OCI-M1 (cell line): ENCODE results near the gene ALDH1A3.

Experiments
- DNase-seq: peaks from one replicate; lab custom pipeline; 2025; lab: John Stamatoyannopoulos, UW

The ALDH1A3 gene

DNA sequence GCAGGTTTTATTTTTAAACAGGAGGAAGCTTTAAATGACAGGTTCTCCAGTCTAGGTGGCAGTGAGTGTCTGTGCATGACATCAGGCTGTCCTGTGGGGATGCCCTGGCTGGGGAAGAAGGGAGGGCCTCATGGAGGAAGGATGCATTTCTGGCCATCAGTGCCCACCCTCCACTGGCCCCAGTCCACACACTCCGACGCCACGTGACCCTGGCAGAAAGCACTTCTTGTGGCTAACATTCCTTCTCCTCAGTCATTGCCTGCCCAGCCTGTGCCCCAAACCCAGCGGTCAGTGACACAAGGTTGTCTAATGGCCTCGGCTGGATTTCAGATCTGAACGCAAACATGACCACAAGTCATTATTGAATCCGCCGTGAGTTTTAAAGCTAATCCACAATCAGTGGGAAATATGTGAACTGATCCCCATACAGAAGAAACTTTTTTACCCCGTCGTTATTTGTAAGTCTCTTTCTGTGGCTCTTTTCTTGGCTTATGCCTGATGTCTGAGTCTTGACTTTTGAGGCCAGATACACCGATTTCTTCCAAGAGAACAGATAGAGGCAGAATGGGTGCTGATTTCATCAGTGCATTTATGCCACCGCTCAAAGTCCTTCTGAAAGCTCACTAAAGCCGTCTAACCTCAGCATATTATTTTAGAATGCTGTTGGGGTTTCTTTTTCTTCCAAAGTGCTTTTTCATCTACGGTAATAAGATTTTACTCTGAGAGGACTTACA lies 22.2 kb downstream of the ALDH1A3 start:
- DNase-seq = no peak

DNA sequence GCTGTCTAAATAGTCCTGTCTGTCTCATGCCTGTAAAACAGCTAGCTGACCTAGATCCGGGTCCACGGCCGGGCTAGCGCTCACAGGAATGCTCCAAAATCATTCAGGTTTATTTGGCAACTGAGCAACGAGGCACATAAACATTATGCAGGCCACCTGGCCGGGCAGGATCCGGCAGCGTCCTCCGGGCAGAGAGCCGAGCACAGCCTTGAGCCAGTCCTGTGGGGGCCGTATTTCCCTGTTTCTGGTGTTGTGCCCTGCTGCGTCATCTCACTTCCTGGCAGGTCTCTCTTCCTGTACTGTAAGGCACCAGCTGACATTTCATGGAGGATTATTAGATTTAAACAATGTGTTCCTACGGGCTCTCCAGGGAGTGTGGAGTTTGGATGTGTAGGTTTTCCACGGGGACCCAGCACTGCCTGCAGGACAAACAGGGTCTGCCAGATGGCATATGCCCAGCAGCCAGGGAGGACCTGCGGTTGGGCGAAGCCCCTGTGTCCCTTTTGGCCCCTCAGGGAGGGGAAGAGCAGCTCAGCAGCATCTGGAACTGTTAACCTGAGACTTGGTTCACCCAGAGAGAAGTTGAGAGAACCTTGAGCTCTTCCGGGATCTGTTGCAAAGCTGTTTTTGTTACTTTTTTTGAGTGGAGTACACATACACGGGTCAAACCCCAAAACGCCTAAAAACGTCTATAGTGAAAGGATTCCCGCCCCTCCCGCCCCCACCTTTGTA lies 23.0 kb downstream of the ALDH1A3 start:
- DNase-seq = no peak

DNA sequence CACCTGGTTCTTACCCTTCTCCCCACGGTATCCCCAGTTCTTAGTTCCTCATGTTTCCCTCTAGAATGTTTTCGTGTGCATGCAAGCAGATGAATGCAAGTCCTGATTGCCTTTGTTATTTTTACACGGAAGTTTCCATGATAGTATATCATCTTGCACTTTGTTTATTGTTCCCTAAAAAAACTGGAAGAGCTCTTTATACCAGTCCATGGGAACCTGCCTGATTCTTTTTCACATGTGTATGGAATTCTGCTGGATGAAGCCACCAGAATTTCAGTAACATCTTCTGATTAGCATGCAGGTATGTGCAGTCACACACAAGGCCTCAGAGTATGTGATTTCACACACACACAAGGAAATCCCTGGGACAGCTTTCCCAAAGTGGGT lies 23.5 kb downstream of the ALDH1A3 start:
- no peak for DNase-seq

DNA sequence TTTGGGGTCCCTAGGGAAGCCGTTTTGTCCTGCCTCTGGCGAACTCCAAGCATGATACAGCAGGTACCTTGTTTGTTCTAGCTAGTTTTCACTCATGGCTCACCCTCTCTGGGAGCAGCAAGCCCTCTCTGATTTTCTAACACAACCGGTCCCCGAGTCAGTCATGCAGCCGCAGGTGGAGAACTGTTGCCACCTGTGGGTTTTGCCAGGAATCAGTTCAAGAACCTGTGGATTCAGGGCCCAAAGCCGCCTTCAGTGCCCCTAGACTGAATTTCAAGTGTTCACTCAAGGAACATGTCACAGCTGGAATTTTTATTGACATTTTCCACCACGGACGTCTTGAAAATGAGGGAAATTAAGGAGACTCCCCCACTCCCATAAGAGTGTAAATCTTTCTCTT lies 26.2 kb downstream of the ALDH1A3 start:
- DNase-seq = no peak

DNA sequence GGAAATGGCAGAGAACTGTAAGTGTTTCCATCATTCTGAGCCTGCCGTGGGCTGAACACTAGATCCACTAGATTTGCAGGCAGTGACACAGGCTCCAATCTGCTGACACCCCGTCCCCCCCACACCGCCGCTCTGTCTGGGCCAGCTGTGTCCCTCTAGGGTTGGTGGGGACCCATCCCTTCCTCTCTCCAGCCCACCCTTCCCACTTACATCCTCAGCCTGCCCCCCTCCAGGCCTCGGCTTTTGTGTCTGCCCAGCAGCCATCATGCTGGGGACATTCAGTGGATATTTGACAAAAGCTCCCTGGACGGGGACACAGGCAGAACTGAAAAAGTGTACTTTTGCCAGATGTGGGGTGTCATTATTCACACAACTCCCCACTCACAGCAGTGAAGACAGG lies 28.8 kb downstream of the ALDH1A3 start:
- no peak for DNase-seq

DNA sequence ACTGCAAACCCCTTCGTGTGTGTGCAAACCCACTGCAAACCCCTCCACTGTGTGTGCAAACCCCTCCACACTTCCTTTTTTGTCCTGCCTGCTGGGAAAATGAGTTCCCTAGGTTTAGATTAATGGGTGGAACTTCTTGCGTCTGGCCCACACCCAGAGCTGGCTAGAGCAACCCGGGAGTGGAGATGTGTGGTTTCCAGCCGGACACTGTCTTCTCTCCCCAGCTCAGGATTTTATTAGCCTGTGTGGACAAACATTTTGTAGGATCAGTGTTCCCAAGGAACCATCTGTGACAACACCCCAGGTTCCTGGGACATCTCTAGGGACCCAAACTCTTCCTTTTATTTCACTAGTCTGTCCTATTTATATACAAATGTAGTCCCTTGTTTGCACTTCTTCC lies 29.9 kb downstream of the ALDH1A3 start:
- no peak for DNase-seq

DNA sequence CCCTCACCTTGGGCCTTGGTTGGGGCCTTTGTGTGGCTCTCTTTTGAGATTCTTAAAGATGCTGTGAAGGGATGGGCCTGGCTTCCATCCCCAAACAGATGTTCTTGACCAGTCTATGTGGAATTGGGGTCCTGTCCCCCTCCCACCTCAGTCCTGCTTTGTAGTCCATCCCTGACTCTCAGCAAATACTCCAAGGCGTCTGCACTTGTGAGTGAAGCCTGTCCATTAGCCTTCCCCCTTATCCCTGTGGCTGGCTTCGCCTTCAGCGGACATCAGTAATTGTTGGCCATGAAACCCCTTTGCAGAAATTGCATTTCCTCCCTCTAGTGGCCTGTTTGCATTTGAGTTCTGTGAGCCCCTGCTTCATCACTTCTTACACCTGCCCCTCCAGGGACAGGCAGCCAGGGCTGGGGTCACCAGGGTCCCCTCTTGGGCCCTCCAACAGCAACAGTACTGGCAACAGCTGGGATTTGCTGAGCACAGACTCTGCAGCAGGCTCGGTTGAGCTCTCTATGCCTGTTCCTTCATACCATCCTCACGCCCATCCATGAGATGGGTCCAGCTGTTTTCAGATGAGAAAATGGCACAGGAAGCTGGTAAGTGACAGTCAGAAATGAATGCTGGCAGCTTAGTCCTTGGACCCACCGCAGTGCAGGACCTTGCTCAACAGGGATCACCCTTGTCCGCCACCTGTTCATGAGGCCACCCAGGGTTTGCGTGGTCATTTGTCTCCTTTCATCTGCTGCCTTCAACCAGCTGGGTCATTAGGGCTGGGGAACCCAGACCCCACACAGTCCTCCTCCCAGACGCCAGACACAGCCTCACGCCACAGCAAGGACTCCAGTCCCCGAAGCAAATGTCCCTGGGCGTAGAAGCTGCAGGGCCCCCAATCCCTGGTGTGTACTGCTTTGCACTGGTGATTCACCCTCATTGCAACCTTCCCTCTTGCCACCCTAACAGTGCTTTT lies 30.6 kb downstream of the ALDH1A3 start:
- no peak for DNase-seq

DNA sequence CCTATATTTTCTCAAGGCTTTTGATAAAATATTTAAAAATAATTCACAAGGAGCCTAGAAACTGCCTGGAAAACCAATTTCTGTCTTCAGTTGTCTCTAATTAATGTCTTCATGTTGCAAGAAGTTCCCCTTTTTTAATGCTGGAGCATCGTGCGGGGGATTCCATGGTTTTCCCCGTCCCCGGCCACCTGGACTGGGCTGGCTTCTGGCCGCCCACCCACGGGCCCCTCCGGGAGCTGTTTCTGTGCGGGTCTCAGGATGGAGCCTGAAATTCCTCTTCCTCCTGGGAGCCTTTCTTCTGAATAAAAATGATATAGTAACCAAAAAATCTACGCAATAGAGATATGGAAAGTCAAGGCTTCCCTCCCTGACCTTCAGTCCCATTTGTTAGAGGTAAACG lies 31.5 kb downstream of the ALDH1A3 start:
- no peak for DNase-seq

DNA sequence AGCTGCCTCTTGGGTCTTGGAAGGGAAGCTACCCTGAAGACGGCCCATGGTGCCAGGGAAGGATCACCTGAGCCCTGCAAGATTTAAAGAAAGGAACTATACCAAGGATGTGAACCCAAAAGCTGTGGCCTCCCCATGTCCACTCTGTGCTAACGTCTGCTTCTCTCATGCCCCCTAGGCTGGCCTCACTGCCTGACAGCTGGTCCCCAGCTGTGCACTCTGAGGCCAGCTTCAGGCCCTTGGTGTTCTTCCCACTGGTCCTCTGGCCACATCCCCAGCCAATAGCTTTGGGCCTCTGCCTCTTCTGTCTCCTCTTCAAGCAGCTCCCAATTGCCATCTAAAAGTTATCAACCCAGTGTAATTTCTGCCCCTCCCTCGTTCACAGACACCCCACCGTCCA lies 34.3 kb downstream of the ALDH1A3 start:
- no peak for DNase-seq

DNA sequence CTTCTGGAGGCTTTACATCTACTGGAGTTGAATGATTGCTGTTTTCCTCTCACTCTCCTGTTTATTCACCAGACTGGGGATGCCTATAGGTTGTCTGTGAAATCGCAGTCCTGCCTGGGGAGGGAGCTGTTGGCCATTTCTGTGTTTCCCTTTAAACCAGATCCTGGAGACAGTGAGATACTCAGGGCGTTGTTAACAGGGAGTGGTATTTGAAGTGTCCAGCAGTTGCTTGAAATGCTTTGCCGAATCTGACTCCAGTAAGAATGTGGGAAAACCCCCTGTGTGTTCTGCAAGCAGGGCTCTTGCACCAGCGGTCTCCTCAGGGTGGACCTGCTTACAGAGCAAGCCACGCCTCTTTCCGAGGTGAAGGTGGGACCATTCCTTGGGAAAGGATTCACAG lies 35.2 kb downstream of the ALDH1A3 start:
- peak; percentile 11 for DNase-seq

DNA sequence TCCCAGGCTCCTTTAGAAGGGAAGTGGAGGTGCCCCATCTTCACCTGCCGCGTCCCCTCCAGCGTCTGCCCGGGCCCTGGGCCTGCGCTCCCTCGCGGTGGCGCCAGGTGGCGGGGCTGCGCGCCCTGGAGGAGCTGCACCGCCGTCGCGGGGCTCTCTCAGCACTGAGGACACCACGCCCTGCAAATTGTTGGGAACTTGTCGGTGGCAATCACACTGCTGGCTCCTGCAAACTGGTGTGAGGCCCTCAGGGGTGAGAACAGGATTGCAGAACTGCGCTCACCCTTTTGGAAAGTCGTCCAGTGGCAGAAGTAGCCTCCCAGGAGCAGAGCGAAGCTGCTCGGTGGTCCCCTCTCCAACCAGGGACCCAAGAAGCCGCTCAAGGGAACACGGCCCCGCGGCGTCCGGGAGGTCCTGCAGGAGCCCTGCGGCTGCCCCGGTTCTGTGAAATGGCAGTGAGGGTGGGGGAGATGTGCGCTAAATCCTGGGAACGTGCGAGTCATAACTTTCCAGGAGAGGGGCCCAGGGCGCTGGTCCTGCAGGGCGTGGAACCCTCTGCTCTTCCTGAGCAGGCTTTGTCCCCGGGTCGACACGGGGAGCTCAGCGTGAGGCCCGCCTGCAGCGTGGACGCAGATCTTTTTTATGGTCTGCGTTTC lies 38.5 kb downstream of the ALDH1A3 start:
- peak; percentile 16 for DNase-seq

DNA sequence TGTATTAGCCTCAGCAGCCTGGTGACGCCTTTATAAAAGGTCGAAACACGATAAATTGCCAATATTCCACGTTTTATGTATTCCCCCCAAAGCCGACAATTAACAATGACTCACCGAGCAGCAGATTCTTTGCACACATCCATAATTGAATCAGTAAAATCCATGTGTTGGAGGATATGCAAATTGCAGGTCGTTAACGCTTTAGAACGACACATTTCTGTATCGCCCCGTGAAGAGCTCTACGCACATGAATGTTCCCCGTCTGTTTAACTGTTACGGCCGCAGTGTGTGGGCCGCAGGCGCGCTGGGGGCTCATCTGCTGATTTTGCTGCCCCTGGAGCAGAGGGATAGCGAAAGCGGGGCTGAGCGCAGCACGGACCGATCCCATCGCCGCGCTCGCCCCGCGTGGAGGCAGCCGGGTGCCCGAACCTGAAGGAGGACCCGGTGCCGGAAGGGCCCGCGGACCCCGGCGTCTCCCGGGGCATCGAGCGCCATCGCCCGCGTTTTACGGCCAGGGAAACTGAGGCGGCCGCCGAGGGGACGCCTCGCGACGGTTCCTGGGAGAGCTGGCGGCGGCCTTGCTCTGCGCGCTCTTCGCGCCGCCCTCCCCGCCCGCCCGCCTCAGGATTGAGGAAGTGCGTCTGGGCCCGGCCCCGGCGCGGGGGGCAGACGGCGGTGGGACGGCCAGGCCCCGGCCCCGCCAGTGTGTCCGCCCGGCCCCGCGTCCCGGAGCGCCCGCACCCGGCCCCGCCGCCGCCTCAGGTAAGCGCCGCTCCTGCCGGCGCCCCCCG lies 39.3 kb downstream of the ALDH1A3 start, which contains the start of gene LRRK1:
Gene LRRK1, plus strand, starts transcription at position 668 of the 791 bp plus-strand sequence. CDS start 5,276 bp downstream, outside the sequence.
- no peak for DNase-seq

DNA sequence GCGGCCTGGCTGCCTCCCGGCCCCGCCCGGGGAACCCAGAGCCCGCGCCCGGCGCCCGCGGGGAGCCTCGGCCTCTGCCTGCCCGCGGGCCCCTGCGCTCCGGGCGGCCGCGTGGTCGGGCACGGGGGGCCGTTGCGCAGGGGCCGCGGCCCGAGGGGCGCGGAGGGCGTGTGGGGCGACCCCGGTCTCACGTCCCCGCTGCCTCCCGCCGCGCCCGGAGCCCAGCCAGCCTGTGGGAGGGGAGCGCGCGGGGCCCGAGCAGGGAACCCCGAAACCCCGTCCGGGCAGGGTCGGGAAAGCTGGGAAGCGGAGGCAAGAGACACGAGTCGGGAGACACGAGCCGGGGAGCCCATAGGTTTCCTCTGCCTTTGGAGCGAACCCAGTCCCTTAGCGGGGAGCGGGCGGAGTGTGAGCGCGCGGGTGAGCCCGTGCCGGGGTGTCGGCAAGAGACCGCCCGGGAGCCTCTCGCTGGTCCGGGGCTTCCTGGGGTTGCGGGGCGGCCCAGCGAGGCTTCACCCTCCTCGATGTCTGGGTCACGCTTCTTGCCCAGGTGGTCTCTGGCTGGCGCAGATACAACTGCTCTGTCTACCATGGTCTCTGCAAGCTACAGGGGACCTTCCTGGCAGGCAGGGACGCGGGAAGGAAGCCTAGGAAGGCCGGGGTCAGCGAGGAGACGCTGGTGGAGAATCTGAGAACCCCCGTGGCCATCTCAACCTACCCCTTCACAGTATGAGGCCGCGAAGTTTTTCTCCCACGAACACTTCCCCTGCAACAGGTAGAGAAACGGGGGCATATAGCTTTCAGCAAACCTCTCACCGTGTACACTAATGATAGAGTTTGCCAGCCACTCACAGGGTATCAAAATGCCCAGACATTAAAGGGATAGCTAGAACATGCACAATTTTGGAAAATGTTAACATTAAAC lies 40.1 kb downstream of the ALDH1A3 start:
- DNase-seq = no peak

DNA sequence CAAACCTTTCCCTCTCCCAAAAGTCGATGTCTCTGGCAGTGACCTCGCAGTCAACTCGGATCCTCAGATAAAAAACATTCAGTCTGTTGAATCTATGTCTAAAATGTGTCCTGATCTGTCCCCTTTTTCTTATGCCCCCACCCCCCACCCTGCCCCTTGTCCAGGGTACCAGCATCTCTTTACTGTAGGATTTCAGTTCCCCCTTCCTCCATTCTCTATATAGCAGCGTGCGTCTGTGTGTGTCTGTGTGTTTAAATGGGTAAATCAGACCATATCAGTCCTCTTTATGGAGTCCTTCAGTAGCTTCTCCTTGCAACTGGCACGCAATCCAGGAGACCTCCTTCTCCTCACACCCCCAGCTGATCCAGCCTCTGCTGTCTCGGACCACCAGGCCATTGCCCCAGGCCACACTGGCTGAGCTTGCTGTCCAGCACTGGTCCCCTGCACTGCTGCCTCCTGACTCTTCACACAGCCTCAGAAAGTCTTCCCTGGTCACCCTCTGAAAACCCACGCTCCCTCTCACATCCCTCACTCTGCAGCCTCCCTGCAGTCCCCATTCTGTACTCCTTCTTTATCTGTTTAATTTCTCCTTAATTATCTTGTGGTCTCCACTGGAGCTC lies 41.0 kb downstream of the ALDH1A3 start:
- no peak for DNase-seq

DNA sequence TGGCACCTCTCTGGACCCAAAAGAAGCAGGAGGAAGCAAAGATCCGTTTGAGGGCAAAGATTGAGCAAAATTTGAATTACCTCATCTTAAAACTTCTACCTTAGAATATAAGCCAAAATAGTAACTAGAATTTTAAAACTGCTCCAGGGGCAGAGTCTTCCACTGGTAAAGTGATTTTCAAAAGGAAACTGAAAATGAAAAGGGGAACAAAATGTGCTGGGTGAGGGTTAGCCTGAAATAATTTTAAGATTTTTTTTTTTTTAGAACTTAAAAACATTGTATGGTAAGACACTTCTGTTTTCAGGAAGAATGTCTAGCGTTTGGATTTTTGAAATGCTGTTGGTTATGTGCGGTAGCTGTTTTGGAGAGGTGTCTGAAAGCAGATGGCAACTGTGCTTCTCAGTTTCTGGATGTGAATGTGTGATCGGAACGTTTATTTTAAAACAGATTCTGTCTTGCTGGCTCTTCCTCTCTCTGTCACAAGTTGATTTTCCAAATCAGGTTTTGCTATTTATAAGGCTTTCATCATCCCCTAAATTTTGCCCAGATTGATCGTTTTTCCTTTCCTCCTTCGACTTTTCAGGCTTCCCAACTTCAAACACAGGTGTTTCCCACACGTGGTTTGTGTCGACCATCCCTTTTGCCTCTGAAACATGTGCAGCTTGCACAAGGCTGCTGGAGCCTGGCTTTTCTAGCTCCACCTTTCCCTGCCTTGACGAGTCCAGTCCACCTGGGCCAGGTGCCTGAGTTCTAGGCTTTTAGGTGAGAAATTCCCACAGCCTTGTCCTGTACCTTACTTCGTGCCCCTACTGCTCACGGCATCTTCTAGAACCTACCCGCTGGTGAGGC lies 42.8 kb downstream of the ALDH1A3 start:
- no peak for DNase-seq

DNA sequence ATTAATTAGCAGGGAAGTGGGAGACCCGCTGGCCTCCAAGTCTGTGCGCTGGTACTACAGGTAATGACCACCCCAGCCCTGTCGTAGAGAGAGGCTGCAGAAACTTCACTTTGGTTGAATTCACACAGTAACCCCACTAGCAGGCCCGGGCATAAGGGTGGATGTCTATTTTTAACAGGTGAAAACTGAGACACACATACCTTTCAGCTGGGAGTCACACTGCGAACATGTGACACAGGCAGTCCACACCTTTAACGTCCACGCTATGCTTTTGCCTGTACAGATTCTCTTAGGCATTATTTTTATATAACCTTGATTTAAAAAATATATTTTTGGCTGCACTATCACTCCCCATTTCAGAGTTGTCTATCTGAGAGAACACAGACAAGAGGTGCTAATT lies 43.4 kb downstream of the ALDH1A3 start:
- DNase-seq = no peak

DNA sequence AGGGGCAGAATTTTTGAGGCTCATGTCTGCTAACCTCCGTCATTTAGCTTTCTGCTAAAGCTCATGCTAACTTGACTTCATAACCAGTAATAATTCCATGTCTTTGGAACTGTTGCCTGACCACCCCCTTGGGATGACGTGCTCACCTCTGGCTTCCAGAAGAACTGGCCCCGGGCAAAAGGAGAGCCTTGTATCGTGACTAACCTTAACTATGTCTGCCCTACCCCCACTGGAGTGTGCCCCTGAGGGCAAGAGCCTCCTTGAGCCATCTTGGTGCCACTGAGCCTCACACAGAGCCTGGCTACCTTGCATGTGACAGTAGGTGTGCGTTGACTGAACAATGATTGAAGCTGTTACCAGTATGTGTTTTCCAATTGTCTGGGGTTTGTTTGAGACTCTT lies 44.3 kb downstream of the ALDH1A3 start:
- no peak for DNase-seq

DNA sequence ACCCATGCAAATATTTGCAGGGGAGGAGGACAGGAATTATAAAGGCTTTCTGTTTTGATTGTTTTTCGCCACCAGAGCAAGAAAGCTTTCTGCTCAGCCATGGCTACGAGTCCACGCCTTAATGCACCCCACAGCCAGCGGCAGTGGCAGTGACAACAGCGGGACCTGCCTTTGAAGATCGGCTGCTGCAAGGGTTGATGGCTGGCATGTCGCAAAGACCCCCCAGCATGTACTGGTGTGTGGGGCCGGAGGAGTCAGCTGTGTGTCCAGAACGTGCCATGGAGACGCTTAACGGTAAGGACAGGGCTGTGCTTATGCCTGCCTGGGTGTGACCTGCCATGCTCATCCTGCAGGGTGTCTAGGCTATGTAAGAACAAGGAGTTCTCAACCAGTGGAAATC lies 44.8 kb downstream of the ALDH1A3 start:
- DNase-seq = no peak

DNA sequence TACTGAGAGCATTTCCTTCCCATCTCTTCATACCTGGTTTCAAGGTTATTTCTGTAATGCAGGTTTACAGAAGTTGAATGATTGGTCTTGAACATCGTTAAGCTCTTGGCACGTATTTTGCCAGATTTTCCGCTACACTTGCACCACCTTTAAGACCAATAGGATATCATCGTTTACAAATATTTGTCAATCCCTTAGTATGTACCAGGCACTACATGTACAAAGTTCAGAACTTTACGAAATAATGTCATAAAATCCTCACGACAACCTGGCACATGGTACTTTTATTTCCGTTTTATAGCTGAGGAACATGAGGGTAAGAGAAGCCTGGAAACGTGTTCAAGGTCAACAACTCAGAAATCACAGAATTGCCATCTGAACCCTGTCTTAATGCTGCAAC lies 45.8 kb downstream of the ALDH1A3 start:
- DNase-seq = no peak
